Stomach (tissue), 9 donors: ENCODE results near the gene P4HTM. TPM values are rescaled to one million over a fixed set of nuclear protein-coding genes. Genes with fewer than 3 reads are reported as not detected.

Source experiments
- DNase-seq, 2 donors: peaks; one replicate each; pipeline versions ENCODE4 v3.0.0 to v3.0.0-alpha.2; 2013 to 2019
- H3K27ac ChIP-seq, 5 donors: fragments of 200-600 bp in 4 of 5; sonication (generic) in 4 of 5; one replicate each; pipeline ENCODE4 v1.5.1; 2013 to 2019; ENCODE audit warnings: mild to moderate bottlenecking in 1 of 5, moderate library complexity in 1 of 5
- H3K27me3 ChIP-seq, 3 donors: fragments of 200-600 bp; sonication (generic); one replicate each; pipeline ENCODE4 v1.5.1; 2017 to 2019; ENCODE audit warnings: mixed run types in 1 of 3
- H3K36me3 ChIP-seq, 4 donors: fragments of 200-600 bp; sonication (generic); 1 replicate in 3 of 4; 2 replicates in 1 of 4; pipeline ENCODE4 v1.5.1; 2016 to 2019
- H3K4me1 ChIP-seq, 4 donors: fragments of 200-600 bp; sonication (generic); one replicate each; pipeline ENCODE4 v1.5.1; 2016 to 2019
- H3K4me3 ChIP-seq, 4 donors: fragments of 200-600 bp; sonication (generic) in 3 of 4; one replicate each; pipeline ENCODE4 v1.5.1; 2016 to 2019; ENCODE audit warnings: mild to moderate bottlenecking in 1 of 4
- H3K9me3 ChIP-seq, 4 donors: fragments of 200-600 bp; sonication (generic); one replicate each; pipeline ENCODE4 v1.5.1; 2016 to 2019
- EP300 ChIP-seq: sonication (generic); formaldehyde crosslinking; IDR thresholded peaks from one replicate; pipeline ENCODE4 v1.6.1; 2017; ENCODE audit warnings: antibody characterized with exemption
- POLR2A ChIP-seq, 4 donors: fragments of 450-650 bp; IDR thresholded peaks; one replicate each; pipeline ENCODE4 v1.6.1; 2016; ENCODE audit warnings: antibody characterized with exemption in 4 of 4, control low read depth in 2 of 4, mild to moderate bottlenecking in 1 of 4, moderate library complexity in 1 of 4
- POLR2AphosphoS5 ChIP-seq, 3 donors: sonication (generic); formaldehyde crosslinking; IDR thresholded peaks; one replicate each; pipeline ENCODE4 v1.6.1; 2016; ENCODE audit warnings: antibody characterized with exemption in 3 of 3
- WGBS, 5 donors: extraction: QIAGEN DNeasy Blood & Tissue Kit in 3 of 5; methylation state at CpG; one replicate each; pipeline versions ENCODE4 v1.1.5 to v1.1.7; 2013 to 2018; 5-methylcytosine and 5-hydroxymethylcytosine counted together
- intact Hi-C: fragments of 100-400 bp; cut with DNase I; formaldehyde crosslinking; loops from one replicate; pipeline ENCODE4 v1.15.1; 2023; ENCODE audit warnings: low total_unique reads
- polyA plus RNA-seq, 3 donors: library from polyadenylated mRNA; stranded (reverse); fragments of 200-250 nt; gene quantifications; one replicate each; pipeline ENCODE4 v1.2.3, GENCODE V29; 2013
- total RNA-seq, 5 donors: library from RNA; depleted of rRNA; stranded (reverse); fragments of >200 nt; gene quantifications; one replicate each; pipeline versions ENCODE4 v1.1.0 to v1.2.3, GENCODE V29; 2014 to 2016
- TF ChIP-seq, protein P1 (sequence below), 7 experiments: fragments of 450-650 bp in 4 of 7; fragments of 200-600 bp in 3 of 7; sonication (generic) in 3 of 7; IDR thresholded peaks; one replicate each; pipeline ENCODE4 v1.5.1; 2016 to 2019; ENCODE audit warnings: antibody characterized with exemption in 7 of 7, control low read depth in 2 of 7, mild to moderate bottlenecking in 1 of 7
- donor health status: healthy with polysubstance abuse.
- donor health status: Bipolar disorder and iron deficiency.
- donor health status: healthy.

Gene P4HTM
- total and polyA plus RNA-seq, 8 donors, result 19.1 to 383 (median 48.3) TPM

DNA sequence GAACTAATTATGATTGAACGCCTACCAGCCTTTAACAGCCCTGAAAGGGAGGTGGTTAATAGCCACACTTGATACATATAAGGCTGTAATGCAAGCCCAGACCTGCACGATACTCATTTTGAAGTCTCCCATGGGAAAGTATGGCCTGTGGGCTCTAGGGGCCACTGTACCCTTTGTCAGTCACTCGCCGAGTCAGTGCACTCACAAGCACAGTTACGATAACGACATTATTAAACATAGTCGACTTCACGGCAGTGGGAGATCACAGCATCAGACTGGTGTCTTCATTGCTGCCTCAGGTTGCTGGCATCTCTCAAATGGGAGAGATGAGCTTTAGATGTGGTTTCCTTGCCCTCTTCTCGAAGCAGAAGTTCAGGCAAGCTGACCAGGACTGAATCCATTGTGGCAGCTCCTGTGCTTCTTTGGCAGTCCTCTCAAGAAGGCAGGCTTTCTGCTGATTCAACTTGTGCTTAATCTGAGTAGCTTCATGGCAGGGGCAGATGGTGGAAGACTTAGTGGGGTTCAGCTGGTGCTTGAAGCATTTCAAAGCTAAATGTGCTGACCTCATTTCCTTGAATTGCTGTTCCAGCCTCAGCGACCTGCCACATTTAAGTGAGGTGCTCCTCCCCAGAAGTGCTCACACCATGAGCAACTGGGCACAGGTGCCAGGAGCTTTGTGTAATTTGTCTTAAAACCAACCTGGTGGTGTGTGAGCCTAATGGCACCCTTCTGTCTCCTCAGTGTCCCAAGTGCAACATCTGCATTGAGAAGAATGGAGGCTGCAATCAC, 15.8 kb upstream of the P4HTM start:
- Histone ChIP-seq H3K4me3 (no peak overlapping the region), H3K27ac (no peak overlapping the region), H3K27me3 (no peaks in the 10 kb centered on the region), H3K36me3 (peaks cover 87 to 100% (median 100%) of the 10 kb centered on the region in 4 donors), H3K4me1 (no peaks in the 10 kb centered on the region), H3K9me3 (no peaks in the 10 kb centered on the region)
- DNase-seq, result no peak
- TF ChIP-seq POLR2AphosphoS5 (IDR thresholded peaks at IDR 0.05) (no peak), POLR2A (IDR thresholded peaks at IDR 0.05) (no peak), EP300 (no peak)
- TF ChIP-seq, protein P1, sequence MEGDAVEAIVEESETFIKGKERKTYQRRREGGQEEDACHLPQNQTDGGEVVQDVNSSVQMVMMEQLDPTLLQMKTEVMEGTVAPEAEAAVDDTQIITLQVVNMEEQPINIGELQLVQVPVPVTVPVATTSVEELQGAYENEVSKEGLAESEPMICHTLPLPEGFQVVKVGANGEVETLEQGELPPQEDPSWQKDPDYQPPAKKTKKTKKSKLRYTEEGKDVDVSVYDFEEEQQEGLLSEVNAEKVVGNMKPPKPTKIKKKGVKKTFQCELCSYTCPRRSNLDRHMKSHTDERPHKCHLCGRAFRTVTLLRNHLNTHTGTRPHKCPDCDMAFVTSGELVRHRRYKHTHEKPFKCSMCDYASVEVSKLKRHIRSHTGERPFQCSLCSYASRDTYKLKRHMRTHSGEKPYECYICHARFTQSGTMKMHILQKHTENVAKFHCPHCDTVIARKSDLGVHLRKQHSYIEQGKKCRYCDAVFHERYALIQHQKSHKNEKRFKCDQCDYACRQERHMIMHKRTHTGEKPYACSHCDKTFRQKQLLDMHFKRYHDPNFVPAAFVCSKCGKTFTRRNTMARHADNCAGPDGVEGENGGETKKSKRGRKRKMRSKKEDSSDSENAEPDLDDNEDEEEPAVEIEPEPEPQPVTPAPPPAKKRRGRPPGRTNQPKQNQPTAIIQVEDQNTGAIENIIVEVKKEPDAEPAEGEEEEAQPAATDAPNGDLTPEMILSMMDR (IDR thresholded peaks at IDR 0.05), result no peak
- intact Hi-C loops, result no loop called here
- 87 to 95% (median 92%) methylated on average over 10 of the region's 10 CpGs for WGBS, 5 donors

DNA sequence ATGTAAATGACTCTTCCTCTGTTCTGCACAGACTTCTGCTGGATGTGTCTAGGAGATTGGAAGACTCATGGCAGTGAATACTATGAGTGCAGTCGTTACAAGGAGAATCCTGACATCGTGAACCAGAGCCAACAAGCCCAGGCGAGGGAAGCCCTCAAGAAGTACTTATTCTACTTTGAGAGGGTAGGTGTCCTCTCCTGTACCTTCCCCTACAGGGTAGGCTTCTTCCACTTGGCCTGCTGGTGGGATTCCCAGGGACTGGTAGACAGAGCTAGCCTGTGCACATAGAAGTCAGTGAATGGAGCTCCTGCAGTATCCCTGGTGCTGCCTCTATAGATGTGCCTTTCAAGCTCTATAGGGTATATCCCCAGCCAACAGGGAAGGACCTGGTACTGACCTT, 10.6 kb upstream of the P4HTM start:
- 94 to 100% (median 96%) methylated on average over 3 of the region's 3 CpGs for WGBS, 5 donors
- intact Hi-C loops, result no loop called here
- no peak for TF ChIP-seq EP300
- no peak for TF ChIP-seq POLR2AphosphoS5 (IDR thresholded peaks at IDR 0.05)
- no peak for TF ChIP-seq POLR2A (IDR thresholded peaks at IDR 0.05)
- TF ChIP-seq, protein P1 (IDR thresholded peaks at IDR 0.05), result no peak
- Histone ChIP-seq H3K36me3 (peaks cover 91 to 100% (median 100%) of the 10 kb centered on the region in 4 donors), H3K27me3 (no peaks in the 10 kb centered on the region), H3K27ac (no peak overlapping the region), H3K4me1 (no peaks in the 10 kb centered on the region), H3K4me3 (no peak overlapping the region), H3K9me3 (no peaks in the 10 kb centered on the region)
- no peak for DNase-seq

DNA sequence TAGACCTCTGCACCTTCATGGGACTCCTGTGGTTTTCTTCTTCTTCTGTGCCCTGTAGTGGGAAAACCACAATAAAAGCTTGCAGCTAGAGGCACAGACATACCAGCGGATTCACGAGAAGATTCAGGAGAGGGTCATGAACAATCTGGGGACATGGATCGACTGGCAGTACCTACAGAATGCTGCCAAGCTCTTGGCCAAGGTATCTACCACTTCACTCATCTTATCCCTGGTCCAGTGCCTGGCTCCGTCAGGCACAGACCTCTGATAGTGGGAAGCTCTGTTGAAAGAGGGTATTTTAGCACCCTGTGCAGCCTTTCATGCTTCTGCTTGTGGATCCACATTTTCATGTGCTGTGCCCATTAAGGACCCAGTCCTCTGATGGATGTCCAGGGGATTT, 9.7 kb upstream of the P4HTM start:
- H3K36me3 ChIP-seq, result peaks cover 90 to 100% (median 100%) of the 10 kb centered on the region in 4 donors

DNA sequence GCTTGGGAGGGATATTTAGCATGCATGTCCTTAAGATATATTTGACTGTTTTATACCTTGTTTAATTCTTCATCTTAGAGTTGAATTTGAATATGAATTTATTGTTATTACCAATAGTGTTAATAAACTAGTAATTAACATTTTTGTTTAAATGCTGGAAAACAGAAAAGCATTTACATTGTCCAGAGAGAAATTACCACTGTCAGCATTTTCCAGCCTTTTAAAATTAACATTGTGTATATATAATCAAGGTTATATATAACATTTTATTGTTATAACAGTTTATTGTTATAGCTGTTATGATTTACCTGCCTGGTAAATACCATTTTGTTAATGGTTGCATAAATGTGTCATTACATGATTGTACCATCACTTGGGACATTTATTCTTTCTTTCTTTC, 8.0 kb upstream of the P4HTM start:
- peaks cover 72 to 100% (median 100%) of the 10 kb centered on the region in 4 donors for H3K36me3 ChIP-seq

More for the DNA sequence above, 9.7 kb upstream of the P4HTM start:
- H3K27ac ChIP-seq, result no peak overlapping the region
- TF ChIP-seq, protein P1 (IDR thresholded peaks at IDR 0.05), result no peak
- no peak for TF ChIP-seq POLR2A (IDR thresholded peaks at IDR 0.05)
- no peak for TF ChIP-seq EP300
- TF ChIP-seq POLR2AphosphoS5 (IDR thresholded peaks at IDR 0.05), result no peak
- 85 to 92% (median 92%) methylated on average over 4 of the region's 4 CpGs for WGBS, 5 donors
- no peak for DNase-seq
- intact Hi-C loops, result no loop called here
- H3K27me3 ChIP-seq, result no peaks in the 10 kb centered on the region
- no peak overlapping the region for H3K4me3 ChIP-seq
- H3K9me3 ChIP-seq, result no peaks in the 10 kb centered on the region
- H3K4me1 ChIP-seq, result no peaks in the 10 kb centered on the region

More for the DNA sequence above, 8.0 kb upstream of the P4HTM start:
- Histone ChIP-seq H3K27me3 (no peaks in the 10 kb centered on the region), H3K27ac (no peak overlapping the region), H3K4me1 (no peaks in the 10 kb centered on the region), H3K4me3 (no peak overlapping the region), H3K9me3 (no peaks in the 10 kb centered on the region)
- intact Hi-C loops, result no loop called here
- DNase-seq, result no peak
- TF ChIP-seq POLR2A (IDR thresholded peaks at IDR 0.05), result no peak
- TF ChIP-seq EP300, result no peak
- TF ChIP-seq, protein P1 (IDR thresholded peaks at IDR 0.05), result no peak
- no peak for TF ChIP-seq POLR2AphosphoS5 (IDR thresholded peaks at IDR 0.05)
